Measurements from ENCODE around the gene EMP1. TPM values are rescaled to one million over a fixed set of nuclear protein-coding genes. Genes with fewer than 3 reads are reported as not detected.

EMP1 gene
- total and polyA plus RNA-seq, 2 donors (not counting 3 experiments of a cell fraction or from before 2014, with no cell fraction given), result 265 to 528 TPM

DNA sequence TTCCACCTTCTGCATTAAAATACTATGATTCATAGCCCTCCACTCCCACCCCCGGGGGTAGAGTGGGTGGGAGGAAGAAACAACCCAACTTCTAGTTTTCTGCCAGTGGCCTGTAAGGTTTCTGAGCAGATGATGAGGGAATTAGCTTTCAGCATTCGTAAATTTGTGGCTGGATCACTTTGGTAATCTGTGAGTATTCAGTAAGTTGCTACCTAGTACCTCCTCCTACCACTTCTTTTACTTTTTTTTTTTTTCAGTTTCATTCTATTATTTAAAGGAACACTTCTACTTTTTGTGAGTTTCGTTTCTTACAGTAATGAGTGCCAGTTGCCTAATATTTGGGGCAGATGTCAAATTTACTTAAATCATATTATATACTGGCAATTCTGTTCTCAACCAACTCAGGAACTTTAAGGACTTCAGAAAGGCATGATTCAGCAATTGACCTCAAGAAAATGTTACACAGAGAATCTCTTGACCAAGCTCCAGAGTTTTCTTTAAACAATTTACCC is 42.4 kb upstream of the EMP1 start:
- intact Hi-C loops (cut with micrococcal nuclease), result no loop called here
- dilution Hi-C loops (cut with MboI; ENCODE audit: extremely low pct_ligation_motif_present, low sequenced_read_pairs), result no loop called here

DNA sequence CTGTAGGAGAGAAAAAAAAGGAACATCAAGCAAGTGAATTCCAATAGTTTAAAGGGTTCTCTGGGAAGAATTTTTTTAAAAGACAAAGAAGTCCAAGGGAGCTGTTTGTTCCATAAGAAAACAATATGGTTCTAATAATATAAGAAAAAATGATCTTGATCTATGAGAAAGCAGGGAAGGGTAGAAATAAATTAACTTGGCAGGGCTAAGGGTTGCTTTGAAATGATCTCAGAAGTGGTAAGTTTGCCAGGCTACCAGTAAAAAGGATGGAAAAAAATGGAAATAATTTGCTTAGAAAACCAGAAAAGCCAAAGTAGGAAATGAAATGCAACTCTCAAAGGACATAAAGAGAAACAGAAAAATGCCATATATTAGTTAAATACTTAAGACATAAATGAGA is 41.7 kb upstream of the EMP1 start:
- Histone ChIP-seq H3K4me3 (replicated peaks in 1 of 3; ENCODE audit: insufficient read depth in 1 of 3, low read depth in 1 of 3, low read length in 3 of 3) (no peak overlapping the region), H3K79me2 (ENCODE audit: control insufficient read depth, insufficient read depth, low read length) (no peaks in the 10 kb centered on the region), H3K9me3 (replicated peaks; ENCODE audit: control insufficient read depth, insufficient read depth, low read length) (no peaks in the 10 kb centered on the region), H3K27me3 (ENCODE audit: control insufficient read depth in 2 of 2, insufficient read depth in 2 of 2, low read length in 2 of 2) (no peaks in the 10 kb centered on the region), H3K9me1 (replicated peaks; ENCODE audit: control insufficient read depth, extremely low read depth, insufficient read depth, low read length) (no peaks in the 10 kb centered on the region), H3K36me3 (ENCODE audit: control insufficient read depth in 2 of 2, extremely low read depth in 1 of 2, insufficient read depth in 2 of 2, low read length in 2 of 2) (no peaks in the 10 kb centered on the region), H3K4me2 (ENCODE audit: insufficient read depth, low read length) (no peak overlapping the region), H2AFZ (ENCODE audit: low read depth, low read length) (no peak overlapping the region), H3K9ac (replicated peaks; ENCODE audit: extremely low read depth, insufficient read depth, low read length) (no peak overlapping the region), H4K20me1 (replicated peaks; ENCODE audit: control insufficient read depth, extremely low read depth, insufficient read depth, low read length) (no peaks in the 10 kb centered on the region), H3K27ac (ENCODE audit: insufficient read depth, low read depth, low read length) (no peak overlapping the region), H3K4me1 (ENCODE audit: control insufficient read depth, extremely low read depth, insufficient read depth, low read length) (no peaks in the 10 kb centered on the region)
- no TSS peak for BruUV-seq (replicated peaks)
- FAIRE-seq, result no peak
- POLR2A ChIA-PET, result no interaction called here
- dilution Hi-C loops (cut with MboI; ENCODE audit: extremely low pct_ligation_motif_present, low sequenced_read_pairs), result no loop called here
- CTCF ChIA-PET, result interaction anchor here (0.9 to 1.3 kb wide), 2 partner anchors 20 to 30 kb away, joined by 3 to 4 read pairs; no protein-coding TSS in a partner anchor
- TF ChIP-seq EZH2 (IDR thresholded peaks at IDR 0.05; ENCODE audit: borderline replicate concordance, low read depth, low read length, severe bottlenecking), result no peak
- TF ChIP-seq, protein P1, sequence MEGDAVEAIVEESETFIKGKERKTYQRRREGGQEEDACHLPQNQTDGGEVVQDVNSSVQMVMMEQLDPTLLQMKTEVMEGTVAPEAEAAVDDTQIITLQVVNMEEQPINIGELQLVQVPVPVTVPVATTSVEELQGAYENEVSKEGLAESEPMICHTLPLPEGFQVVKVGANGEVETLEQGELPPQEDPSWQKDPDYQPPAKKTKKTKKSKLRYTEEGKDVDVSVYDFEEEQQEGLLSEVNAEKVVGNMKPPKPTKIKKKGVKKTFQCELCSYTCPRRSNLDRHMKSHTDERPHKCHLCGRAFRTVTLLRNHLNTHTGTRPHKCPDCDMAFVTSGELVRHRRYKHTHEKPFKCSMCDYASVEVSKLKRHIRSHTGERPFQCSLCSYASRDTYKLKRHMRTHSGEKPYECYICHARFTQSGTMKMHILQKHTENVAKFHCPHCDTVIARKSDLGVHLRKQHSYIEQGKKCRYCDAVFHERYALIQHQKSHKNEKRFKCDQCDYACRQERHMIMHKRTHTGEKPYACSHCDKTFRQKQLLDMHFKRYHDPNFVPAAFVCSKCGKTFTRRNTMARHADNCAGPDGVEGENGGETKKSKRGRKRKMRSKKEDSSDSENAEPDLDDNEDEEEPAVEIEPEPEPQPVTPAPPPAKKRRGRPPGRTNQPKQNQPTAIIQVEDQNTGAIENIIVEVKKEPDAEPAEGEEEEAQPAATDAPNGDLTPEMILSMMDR (IDR thresholded peaks at IDR 0.05; ENCODE audit: extremely low read depth in 1 of 2, insufficient read depth in 1 of 2, low read depth in 1 of 2, low read length in 2 of 2), result no peak
- TF ChIP-seq, protein P2, sequence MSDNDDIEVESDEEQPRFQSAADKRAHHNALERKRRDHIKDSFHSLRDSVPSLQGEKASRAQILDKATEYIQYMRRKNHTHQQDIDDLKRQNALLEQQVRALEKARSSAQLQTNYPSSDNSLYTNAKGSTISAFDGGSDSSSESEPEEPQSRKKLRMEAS (IDR thresholded peaks at IDR 0.05; ENCODE audit: insufficient read depth, insufficient read length), result no peak
- no peak for TF ChIP-seq POLR2AphosphoS5 (IDR thresholded peaks at IDR 0.05; ENCODE audit: insufficient read depth, low read depth, low read length)
- TF ChIP-seq GATA2 (IDR thresholded peaks at IDR 0.05; ENCODE audit: insufficient read depth, insufficient read length, low read depth, low read length), result no peak
- TF ChIP-seq MYC (IDR thresholded peaks at IDR 0.05; ENCODE audit: low read depth, low read length), result no peak
- TF ChIP-seq POLR2A (IDR thresholded peaks at IDR 0.05; ENCODE audit: low read depth, low read length), result no peak
- no peak for TF ChIP-seq FOS (IDR thresholded peaks at IDR 0.05; ENCODE audit: borderline replicate concordance, insufficient read depth, low read length)
- no peak for TF ChIP-seq JUN (IDR thresholded peaks at IDR 0.05; ENCODE audit: borderline replicate concordance, insufficient read depth, insufficient read length, low read depth)
- no peak for DNase-seq (ENCODE audit: low read depth, low spot score)
- intact Hi-C loops (cut with micrococcal nuclease), result no loop called here

More for the DNA sequence above, 42.4 kb upstream of the EMP1 start:
- Histone ChIP-seq H3K36me3 (ENCODE audit: control insufficient read depth in 2 of 2, extremely low read depth in 1 of 2, insufficient read depth in 2 of 2, low read length in 2 of 2) (no peaks in the 10 kb centered on the region), H3K27me3 (ENCODE audit: control insufficient read depth in 2 of 2, insufficient read depth in 2 of 2, low read length in 2 of 2) (no peaks in the 10 kb centered on the region), H3K79me2 (ENCODE audit: control insufficient read depth, insufficient read depth, low read length) (no peaks in the 10 kb centered on the region), H3K9me1 (replicated peaks; ENCODE audit: control insufficient read depth, extremely low read depth, insufficient read depth, low read length) (no peaks in the 10 kb centered on the region), H3K4me2 (ENCODE audit: insufficient read depth, low read length) (no peak overlapping the region), H4K20me1 (replicated peaks; ENCODE audit: control insufficient read depth, extremely low read depth, insufficient read depth, low read length) (no peaks in the 10 kb centered on the region), H3K4me3 (replicated peaks in 1 of 3; ENCODE audit: insufficient read depth in 1 of 3, low read depth in 1 of 3, low read length in 3 of 3) (no peak overlapping the region), H3K9me3 (replicated peaks; ENCODE audit: control insufficient read depth, insufficient read depth, low read length) (no peaks in the 10 kb centered on the region), H3K4me1 (ENCODE audit: control insufficient read depth, extremely low read depth, insufficient read depth, low read length) (no peaks in the 10 kb centered on the region), H3K27ac (ENCODE audit: insufficient read depth, low read depth, low read length) (no peak overlapping the region), H3K9ac (replicated peaks; ENCODE audit: extremely low read depth, insufficient read depth, low read length) (no peak overlapping the region), H2AFZ (ENCODE audit: low read depth, low read length) (no peak overlapping the region)
- no peak for TF ChIP-seq POLR2AphosphoS5 (IDR thresholded peaks at IDR 0.05; ENCODE audit: insufficient read depth, low read depth, low read length)
- no peak for TF ChIP-seq EZH2 (IDR thresholded peaks at IDR 0.05; ENCODE audit: borderline replicate concordance, low read depth, low read length, severe bottlenecking)
- no peak for TF ChIP-seq POLR2A (IDR thresholded peaks at IDR 0.05; ENCODE audit: low read depth, low read length)
- TF ChIP-seq JUN (IDR thresholded peaks at IDR 0.05; ENCODE audit: borderline replicate concordance, insufficient read depth, insufficient read length, low read depth), result no peak
- TF ChIP-seq GATA2 (IDR thresholded peaks at IDR 0.05; ENCODE audit: insufficient read depth, insufficient read length, low read depth, low read length), result no peak
- BruUV-seq (replicated peaks), result no TSS peak
- CTCF ChIA-PET, result interaction anchor here (1.3 kb wide), 1 partner anchor 29 kb away, joined by 3 read pairs; no protein-coding TSS in a partner anchor
- peak; percentile 38 for FAIRE-seq
- POLR2A ChIA-PET, result no interaction called here
- no peak for DNase-seq (ENCODE audit: low read depth, low spot score)

All from endothelial cell of umbilical vein (primary cell).